H1 (cell line): Measurements from ENCODE around the gene SH3TC2. TPM values are rescaled to one million over a fixed set of nuclear protein-coding genes. Genes with fewer than 3 reads are reported as not detected.

Experiments
- CHD7 ChIP-seq: fragments of 300-600 bp; sonication (generic); IDR thresholded peaks from 2 replicates; pipeline ENCODE4 v1.7.1; 2012; ENCODE audit warnings: low read length, moderate library complexity, mild to moderate bottlenecking, inconsistent platforms; ENCODE audit not compliant: insufficient replicate concordance
- KDM5A ChIP-seq: fragments of 200-600 bp; IDR thresholded peaks from 2 replicates; pipeline ENCODE4 v1.7.1; 2012; ENCODE audit warnings: mild to moderate bottlenecking, low read length, inconsistent platforms, mixed read lengths
- polyA plus RNA-seq, 7 experiments: library from polyadenylated mRNA; depleted of rRNA in 3 of 7; stranded (reverse) in 5 of 7; unstranded in 2 of 7; fragments of >200 nt in 5 of 7; fragments of 200-250 nt in 2 of 7; gene quantifications; 1 replicate in 5 of 7; 2 replicates in 1 of 7; 4 replicates in 1 of 7; pipeline versions ENCODE4 v1.2.1 to v1.2.3, GENCODE V29; 2011 to 2013; ENCODE audit warnings: missing spikeins in 2 of 7, mixed read lengths in 2 of 7
- total RNA-seq: library from RNA; stranded (reverse); fragmentation: NEBNext Ultra II Directional; extraction: Animal tissue kit (Norgen Biotek cat#: 25700); gene quantifications from 2 replicates; pipeline ENCODE4 v1.2.1, GENCODE V29; 2021

The SH3TC2 gene
- total and polyA plus RNA-seq, 2 of the 8 experiments (the other 6 are each of a cell fraction or from before 2014, with no cell fraction given): 0.11 to 0.80 TPM

- TF ChIP-seq CHD7: no peak
- TF ChIP-seq KDM5A: no peak
Measured at GRCh38 chr5:149072376-149072775, 9.5 kb upstream of the SH3TC2 start (continued).
